Measurements from ENCODE around the gene AKR1D1.
"Not testable (repeated sequence)": the region's sequence is repeated elsewhere in the genome, so short reads cannot be mapped to it uniquely, and the experiment has no call there.

AKR1D1 gene

GRCh38 chr7:138074121-138074520 lies 2.1 kb upstream of the AKR1D1 start:
- no peak overlapping the region for H3K4me3 ChIP-seq (ENCODE audit: low read depth, low read length)

GRCh38 chr7:138074540-138074939 lies 1.7 kb upstream of the AKR1D1 start:
- TF ChIP-seq CTCF (IDR thresholded peaks at IDR 0.05; ENCODE audit: low read depth, low read length): no peak
- H3K4me3 ChIP-seq (ENCODE audit: low read depth, low read length): no peak overlapping the region

More at GRCh38 chr7:138074121-138074520, 2.1 kb upstream of the AKR1D1 start:
- no peak for TF ChIP-seq CTCF (IDR thresholded peaks at IDR 0.05; ENCODE audit: low read depth, low read length)

GRCh38 chr7:138075350-138075749 lies 909 bp upstream of the AKR1D1 start:
- H3K4me3 ChIP-seq (ENCODE audit: low read depth, low read length): no peak overlapping the region
- TF ChIP-seq CTCF (IDR thresholded peaks at IDR 0.05; ENCODE audit: low read depth, low read length): no peak

DNA sequence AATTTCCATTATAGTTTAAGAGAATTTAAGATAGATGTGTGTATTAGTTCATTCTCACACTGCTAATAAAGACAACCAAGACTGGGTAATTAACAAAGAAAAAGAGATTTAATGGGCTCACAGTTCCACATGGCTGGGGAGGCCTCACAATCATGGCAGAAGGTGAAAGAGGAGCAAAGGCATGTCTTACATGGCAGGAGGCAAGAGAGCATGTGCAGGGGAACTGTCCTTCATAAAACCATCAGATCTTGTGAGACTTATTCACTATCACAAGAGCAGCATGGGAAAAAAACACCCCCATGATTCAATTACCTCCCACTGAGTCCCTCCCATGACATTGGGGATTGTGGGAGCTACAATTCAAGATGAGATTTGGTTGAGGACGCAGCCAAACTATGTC lies 473 bp upstream of the AKR1D1 start:
- not testable (repeated sequence) for H3K4me3 ChIP-seq (ENCODE audit: low read depth, low read length)

DNA sequence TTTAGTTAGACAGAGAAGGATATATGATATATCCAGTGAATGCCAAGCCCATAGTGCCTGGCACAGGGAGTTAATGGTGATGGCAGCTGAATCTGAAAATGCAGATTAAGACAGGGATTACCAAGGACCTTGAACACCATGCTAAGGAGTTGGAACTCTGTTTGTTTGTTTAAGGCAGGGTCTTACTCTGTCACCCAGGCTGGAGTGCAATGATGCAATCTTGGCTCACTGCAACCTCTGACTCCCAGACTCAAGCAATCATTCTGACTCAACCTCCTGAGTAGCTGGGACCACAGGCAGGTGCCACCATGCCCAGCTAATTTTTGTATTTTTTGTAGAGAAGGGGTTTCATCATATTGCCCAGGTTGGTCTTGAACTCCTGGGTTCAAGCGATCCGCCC lies 1.6 kb downstream of the AKR1D1 start:
- H3K4me3 ChIP-seq (ENCODE audit: low read depth, low read length): no peak overlapping the region
- TF ChIP-seq CTCF (IDR thresholded peaks at IDR 0.05; ENCODE audit: low read depth, low read length): no peak

GRCh38 chr7:138079137-138079536 lies 2.9 kb downstream of the AKR1D1 start:
- no peak for TF ChIP-seq CTCF (IDR thresholded peaks at IDR 0.05; ENCODE audit: low read depth, low read length)
- H3K4me3 ChIP-seq (ENCODE audit: low read depth, low read length): no peak overlapping the region

- no peak overlapping the region for H3K4me3 ChIP-seq (ENCODE audit: low read depth, low read length)
- TF ChIP-seq CTCF (IDR thresholded peaks at IDR 0.05; ENCODE audit: low read depth, low read length): no peak
These were observed 5.6 kb downstream of the AKR1D1 start for GRCh38 chr7:138081868-138082267.

GRCh38 chr7:138083859-138084258 lies 7.6 kb downstream of the AKR1D1 start:
- no peak overlapping the region for H3K4me3 ChIP-seq (ENCODE audit: low read depth, low read length)
- no peak for TF ChIP-seq CTCF (IDR thresholded peaks at IDR 0.05; ENCODE audit: low read depth, low read length)

Data from WI38 (cell line).